ENCODE results near the gene ANKH. TPM values are rescaled to one million over a fixed set of nuclear protein-coding genes. Genes with fewer than 3 reads are reported as not detected.

The ANKH gene
- total RNA-seq, 1 experiment from 2014 or later = 13.9 TPM

- Histone ChIP-seq H3K27me3 (replicated peaks; ENCODE audit: insufficient read depth, low read depth, low read length, poor library complexity) (no peaks in the 10 kb centered on the region), H3K27ac (ENCODE audit: low read depth, low read length, poor library complexity, severe bottlenecking) (no peak overlapping the region), H3K36me3 (ENCODE audit: insufficient read depth, low read length, poor library complexity, severe bottlenecking) (peaks cover 20% of the 10 kb centered on the region), H3K9me3 (ENCODE audit: low read depth, low read length, poor library complexity, severe bottlenecking) (no peaks in the 10 kb centered on the region), H3K4me3 (ENCODE audit: low read depth, low read length, poor library complexity, severe bottlenecking) (no peak overlapping the region), H3K4me1 (ENCODE audit: insufficient read depth, low read length, poor library complexity, severe bottlenecking) (no peaks in the 10 kb centered on the region)
- no TSS peak for BruUV-seq (replicated peaks)
- no peak for DNase-seq (ENCODE audit: low spot score)
- TF ChIP-seq CTCF (conservative IDR thresholded peaks at IDR 0.05; ENCODE audit: low read depth, low read length) (no peak), EZH2 (IDR thresholded peaks at IDR 0.05; ENCODE audit: borderline replicate concordance, low read depth, low read length, poor library complexity, severe bottlenecking) (no peak)
- ChIA-PET CTCF (no interaction called here), POLR2A (ENCODE audit: low non-redundant PET) (interaction anchor here (0.6 kb wide), 1 partner anchor 305 kb away, joined by 6 read pairs; no protein-coding TSS in a partner anchor)
- intact Hi-C loops (cut with micrococcal nuclease; ENCODE audit: unreplicated experiment) = no loop called here
Measured at GRCh38 chr5:14695152-14695551, 176.4 kb downstream of the ANKH start.

GRCh38 chr5:14693070-14693469 lies 178.5 kb downstream of the ANKH start:
- CTCF ChIA-PET = no interaction called here
- POLR2A ChIA-PET (ENCODE audit: low non-redundant PET) = no interaction called here
- Histone ChIP-seq H3K4me1 (ENCODE audit: insufficient read depth, low read length, poor library complexity, severe bottlenecking) (no peaks in the 10 kb centered on the region), H3K4me3 (ENCODE audit: low read depth, low read length, poor library complexity, severe bottlenecking) (no peak overlapping the region), H3K9me3 (ENCODE audit: low read depth, low read length, poor library complexity, severe bottlenecking) (no peaks in the 10 kb centered on the region), H3K36me3 (ENCODE audit: insufficient read depth, low read length, poor library complexity, severe bottlenecking) (peaks cover 22% of the 10 kb centered on the region), H3K27me3 (replicated peaks; ENCODE audit: insufficient read depth, low read depth, low read length, poor library complexity) (no peaks in the 10 kb centered on the region), H3K27ac (ENCODE audit: low read depth, low read length, poor library complexity, severe bottlenecking) (no peak overlapping the region)
- BruUV-seq (replicated peaks) = no TSS peak
- DNase-seq (ENCODE audit: low spot score) = no peak
- no peak for TF ChIP-seq CTCF (conservative IDR thresholded peaks at IDR 0.05; ENCODE audit: low read depth, low read length)
- TF ChIP-seq EZH2 (IDR thresholded peaks at IDR 0.05; ENCODE audit: borderline replicate concordance, low read depth, low read length, poor library complexity, severe bottlenecking) = no peak
- intact Hi-C loops (cut with micrococcal nuclease; ENCODE audit: unreplicated experiment) = no loop called here

- no peak for DNase-seq (ENCODE audit: low spot score)
- no TSS peak for BruUV-seq (replicated peaks)
- no peak overlapping the region for H3K27ac ChIP-seq (ENCODE audit: low read depth, low read length, poor library complexity, severe bottlenecking)
- no peaks in the 10 kb centered on the region for H3K27me3 ChIP-seq (replicated peaks; ENCODE audit: insufficient read depth, low read depth, low read length, poor library complexity)
- no peaks in the 10 kb centered on the region for H3K4me1 ChIP-seq (ENCODE audit: insufficient read depth, low read length, poor library complexity, severe bottlenecking)
- no peaks in the 10 kb centered on the region for H3K9me3 ChIP-seq (ENCODE audit: low read depth, low read length, poor library complexity, severe bottlenecking)
- TF ChIP-seq CTCF (conservative IDR thresholded peaks at IDR 0.05; ENCODE audit: low read depth, low read length) = no peak
- TF ChIP-seq EZH2 (IDR thresholded peaks at IDR 0.05; ENCODE audit: borderline replicate concordance, low read depth, low read length, poor library complexity, severe bottlenecking) = no peak
- peaks cover 17% of the 10 kb centered on the region for H3K36me3 ChIP-seq (ENCODE audit: insufficient read depth, low read length, poor library complexity, severe bottlenecking)
- ChIA-PET POLR2A (ENCODE audit: low non-redundant PET) (no interaction called here), CTCF (no interaction called here)
- H3K4me3 ChIP-seq (ENCODE audit: low read depth, low read length, poor library complexity, severe bottlenecking) = no peak overlapping the region
- intact Hi-C loops (cut with micrococcal nuclease; ENCODE audit: unreplicated experiment) = loop anchor here (2.0 kb wide), 1 partner anchor 316 kb away; no protein-coding TSS in a partner anchor
Measured at GRCh38 chr5:14687023-14687665, 184.4 kb downstream of the ANKH start.
